Jurkat, Clone E6-1 (cell line): ENCODE measurements around the gene TANC1.

ENCODE experiments used
- DNase-seq: peaks from one replicate; pipeline ENCODE4 v3.0.0-alpha.2; 2011; ENCODE audit warnings: low read depth, low spot score
- H3K4me3 ChIP-seq: 2 replicates; pipeline ENCODE4 v1.5.1; 2011; ENCODE audit warnings: mild to moderate bottlenecking, low read length, control low read depth, moderate library complexity

TANC1 gene

GRCh38 chr2:159251296-159252173 lies 283.1 kb downstream of the TANC1 start:
- DNase-seq: peak; percentile 49
- H3K4me3 ChIP-seq: no peak overlapping the region

GRCh38 chr2:159252905-159253304 lies 284.5 kb downstream of the TANC1 start:
- no peak overlapping the region for H3K4me3 ChIP-seq
- DNase-seq: no peak

- H3K4me3 ChIP-seq: no peak overlapping the region
- no peak for DNase-seq
Observed at GRCh38 chr2:159256159-159256558, 287.7 kb downstream of the TANC1 start.

GRCh38 chr2:159262226-159262625 lies 293.8 kb downstream of the TANC1 start:
- H3K4me3 ChIP-seq: no peak overlapping the region
- DNase-seq: no peak

GRCh38 chr2:159262904-159263303 lies 294.5 kb downstream of the TANC1 start:
- DNase-seq: no peak
- H3K4me3 ChIP-seq: no peak overlapping the region

GRCh38 chr2:159265171-159265576 lies 296.7 kb downstream of the TANC1 start:
- H3K4me3 ChIP-seq: no peak overlapping the region
- DNase-seq: no peak

GRCh38 chr2:159266554-159266953 lies 298.1 kb downstream of the TANC1 start:
- DNase-seq: no peak
- H3K4me3 ChIP-seq: no peak overlapping the region

- DNase-seq: no peak
- no peak overlapping the region for H3K4me3 ChIP-seq
Observed at GRCh38 chr2:159267921-159268320, 299.5 kb downstream of the TANC1 start.

GRCh38 chr2:159270744-159271379 lies 302.4 kb downstream of the TANC1 start:
- no peak overlapping the region for H3K4me3 ChIP-seq
- DNase-seq: no peak

GRCh38 chr2:159272156-159272555 lies 303.7 kb downstream of the TANC1 start:
- no peak for DNase-seq
- no peak overlapping the region for H3K4me3 ChIP-seq

- H3K4me3 ChIP-seq: no peak overlapping the region
- no peak for DNase-seq
Observed at GRCh38 chr2:159275111-159275510, 306.7 kb downstream of the TANC1 start.

- no peak for DNase-seq
- H3K4me3 ChIP-seq: no peak overlapping the region
Observed at GRCh38 chr2:159279700-159280099, 311.3 kb downstream of the TANC1 start.

- H3K4me3 ChIP-seq: no peak overlapping the region
- no peak for DNase-seq
Observed at GRCh38 chr2:159281002-159281401, 312.6 kb downstream of the TANC1 start.
